HG02759 (cell line): ENCODE results near the gene GGACT.
"Not testable (repeated sequence)": the region's sequence is repeated elsewhere in the genome, so short reads cannot be mapped to it uniquely, and the experiment has no call there.

ENCODE experiments used
- ATAC-seq: cut with Tn5 transposase; IDR thresholded peaks from one replicate; pipeline ENCODE4 v1.9.1; 2021; ENCODE audit warnings: mild to moderate bottlenecking, moderate library complexity; ENCODE audit not compliant: unreplicated experiment

Gene GGACT

DNA sequence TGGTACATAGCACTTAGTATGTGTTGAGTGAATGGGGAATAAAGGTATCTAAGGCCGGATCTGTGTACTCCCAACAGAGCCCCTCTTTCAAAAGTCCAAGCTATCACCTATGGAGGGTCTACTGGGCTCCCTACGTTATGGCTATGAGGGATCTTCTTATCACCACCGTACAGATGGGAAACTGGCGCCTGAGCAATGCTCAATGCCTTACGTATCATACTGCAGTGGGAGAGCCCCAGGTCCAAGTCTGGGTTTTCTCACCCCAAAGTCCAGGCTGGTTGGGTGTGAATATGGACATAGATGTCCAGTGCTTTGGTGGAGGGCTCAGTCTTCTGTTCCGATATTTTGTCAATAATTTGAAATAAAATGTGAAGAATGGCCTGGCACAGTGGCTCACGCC is 13.1 kb upstream of the GGACT start:
- no peak for ATAC-seq

DNA sequence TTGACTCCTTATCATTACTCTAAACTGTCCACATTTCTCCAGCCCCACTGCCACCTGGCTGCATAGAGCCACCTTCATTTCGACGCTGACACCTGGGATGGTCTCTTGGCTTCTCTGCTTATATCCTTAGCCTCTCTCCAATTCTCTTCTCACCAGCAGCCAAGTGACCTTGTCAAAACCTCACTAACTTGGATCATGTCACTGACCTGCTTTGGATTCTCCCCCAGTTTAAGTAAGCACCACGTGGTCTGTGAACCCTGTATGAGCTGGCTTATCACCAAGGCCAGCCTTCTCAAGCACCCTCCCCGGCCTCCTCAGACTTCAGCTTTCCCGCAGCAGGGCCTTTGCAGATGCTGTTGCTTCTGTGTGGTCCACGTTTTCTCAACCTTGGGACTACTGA is 12.3 kb upstream of the GGACT start:
- no peak for ATAC-seq

DNA sequence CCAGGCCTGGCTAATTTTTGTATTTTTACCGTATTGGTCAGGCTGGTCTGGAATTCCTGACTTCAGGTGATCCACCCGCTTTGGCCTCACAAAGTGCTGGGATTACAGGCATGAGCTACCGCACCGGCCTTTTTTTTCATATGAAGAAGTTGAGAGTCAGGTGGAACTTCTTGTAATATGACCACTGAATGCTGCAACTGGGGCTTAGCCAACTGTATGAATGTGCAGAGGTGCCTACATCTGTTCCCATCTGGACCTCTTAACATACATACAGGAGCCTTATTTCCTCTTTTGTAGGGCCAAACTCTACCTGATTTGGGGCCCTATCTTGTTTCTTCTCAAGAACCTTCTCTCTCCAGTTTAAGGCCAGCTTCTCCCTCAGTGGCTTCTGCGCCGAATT is 11.9 kb upstream of the GGACT start:
- no peak for ATAC-seq

DNA sequence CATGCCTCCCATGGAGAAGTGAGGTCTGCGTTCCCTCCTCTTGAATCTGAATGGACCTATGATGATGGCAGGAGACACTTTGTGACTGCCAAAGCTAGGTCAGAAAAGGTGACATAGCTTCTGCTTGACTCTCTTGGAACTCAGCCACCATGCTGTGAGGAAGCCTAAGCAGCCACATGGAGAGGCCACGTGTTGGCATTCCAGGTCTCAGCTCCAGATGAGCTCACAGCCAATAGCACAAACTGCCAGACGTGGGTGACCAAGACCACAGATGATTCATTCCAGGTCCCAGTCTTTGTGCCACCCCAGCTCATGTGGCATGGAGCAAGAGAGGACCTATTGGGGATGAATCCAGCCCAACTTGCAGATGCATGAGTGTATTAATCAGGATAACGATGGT is 8.7 kb upstream of the GGACT start:
- ATAC-seq: no peak

DNA sequence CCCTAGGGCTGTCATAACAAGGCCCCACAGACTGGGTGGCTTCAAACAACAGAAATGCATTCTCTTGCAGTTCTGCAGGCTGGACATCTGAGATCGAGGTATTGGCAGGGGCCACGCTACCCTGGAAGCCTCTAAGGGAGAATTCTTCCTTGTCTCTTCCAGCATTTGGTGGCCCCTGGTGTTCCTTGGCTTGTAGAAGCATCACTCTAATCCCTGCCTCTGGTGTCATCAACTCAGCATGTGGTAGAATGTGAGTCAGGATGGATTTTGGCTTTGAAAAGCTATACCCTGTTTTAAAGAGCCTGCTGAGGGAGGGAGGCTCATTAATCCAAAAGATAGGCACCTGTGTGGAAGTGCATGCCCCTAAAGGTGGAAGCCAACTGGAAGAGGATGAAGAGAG is 7.9 kb upstream of the GGACT start:
- no peak for ATAC-seq

DNA sequence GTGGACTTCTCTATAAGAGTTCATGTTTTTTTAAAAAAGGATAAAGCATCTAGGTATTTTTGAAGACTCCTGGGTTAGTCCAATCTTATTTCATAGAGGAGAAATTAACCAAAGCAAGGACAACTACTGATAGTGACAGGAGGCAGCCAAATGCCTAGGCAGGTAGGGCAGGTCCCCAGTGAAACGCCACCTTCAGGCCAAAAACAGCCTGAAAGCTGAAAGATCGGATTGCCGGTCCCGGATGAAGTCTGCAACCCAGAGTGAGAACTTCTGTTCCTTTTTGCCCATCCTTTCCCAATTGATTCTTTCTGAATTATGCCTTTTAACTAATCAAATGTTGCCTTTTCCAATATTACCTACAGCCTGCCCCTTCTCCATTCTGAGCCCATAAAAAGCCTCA is 6.1 kb upstream of the GGACT start:
- ATAC-seq: no peak

DNA sequence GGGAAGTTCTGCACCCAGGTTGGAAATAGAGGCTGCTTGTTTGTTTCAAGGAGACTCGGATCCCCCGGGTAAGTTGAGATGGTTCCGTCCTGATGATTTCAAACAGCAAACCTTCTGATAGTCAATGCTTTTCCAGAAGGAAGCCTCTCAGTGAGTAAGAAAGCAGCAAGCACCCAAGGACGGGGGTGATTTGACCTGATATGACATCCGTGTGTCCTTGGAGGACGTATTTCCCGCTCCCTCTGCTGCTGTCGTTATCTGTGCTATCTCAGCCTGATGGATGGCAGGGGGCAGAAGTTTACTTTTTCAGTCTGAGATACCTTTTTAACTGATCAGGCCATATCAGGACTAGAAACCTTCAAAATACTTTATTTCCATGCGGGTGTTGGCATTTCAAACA is 5.7 kb upstream of the GGACT start:
- no peak for ATAC-seq

DNA sequence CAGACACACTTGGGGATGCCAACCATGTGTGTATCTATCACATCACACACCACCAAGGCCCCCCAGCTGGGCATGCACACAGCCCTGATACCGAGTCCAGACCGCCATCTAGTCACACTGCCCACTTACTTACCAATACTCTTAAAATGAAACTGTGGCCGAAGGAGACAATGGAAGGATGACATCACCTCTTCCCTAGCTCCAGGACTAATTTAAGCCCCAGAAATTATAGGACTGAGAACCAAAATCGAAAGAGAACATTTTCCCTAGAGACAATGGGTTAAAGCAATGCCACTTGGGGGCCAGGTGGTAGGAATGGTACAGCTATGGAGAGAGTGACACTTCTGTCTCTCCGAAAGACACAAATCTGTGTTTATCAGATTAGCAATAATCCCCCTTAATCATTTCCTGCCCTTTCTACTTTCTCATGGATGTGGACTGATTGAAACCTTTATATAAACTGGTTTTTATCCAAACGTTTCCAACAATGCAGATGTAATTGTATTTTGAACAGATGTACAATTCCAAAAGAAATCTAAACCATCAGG is 663 bp upstream of the GGACT start:
- ATAC-seq: no peak

DNA sequence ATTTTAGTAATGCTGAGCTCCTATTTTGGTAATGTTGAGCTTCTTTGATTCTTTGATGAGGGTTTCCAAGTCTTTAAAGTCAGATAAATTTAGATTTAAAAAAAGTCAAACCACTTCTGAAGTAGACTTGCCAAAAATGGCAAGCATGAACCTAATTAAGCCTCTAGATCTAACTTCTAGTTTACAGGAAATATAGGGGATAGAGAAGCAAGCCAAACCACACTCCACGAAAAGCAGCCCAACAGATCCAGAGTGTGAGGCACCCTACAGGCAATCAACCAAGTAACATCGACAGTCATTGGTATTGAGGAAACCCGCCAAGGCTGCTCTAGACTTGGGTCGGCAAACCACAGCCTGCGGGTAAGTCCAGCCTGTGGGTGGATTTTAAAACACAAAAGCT is 3.7 kb downstream of the GGACT start:
- ATAC-seq: no peak

DNA sequence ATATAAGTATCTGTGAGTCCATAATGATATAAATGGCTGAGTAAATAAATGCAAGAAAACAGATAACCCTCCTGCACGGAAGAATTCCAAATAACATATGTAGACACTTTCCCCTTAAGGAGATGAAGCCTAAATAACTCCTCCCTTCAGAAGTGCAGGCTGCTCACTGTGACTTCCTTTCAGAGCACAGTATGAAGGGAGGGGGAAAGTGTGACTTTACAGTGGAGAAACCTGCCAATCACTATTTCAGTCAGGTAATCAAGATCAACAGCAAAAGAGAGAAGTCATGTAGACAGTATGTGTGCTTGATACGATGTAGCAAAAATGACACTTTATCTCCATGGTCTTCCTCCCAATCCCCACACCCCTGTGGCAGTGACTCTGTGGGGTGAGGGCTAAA is 7.1 kb downstream of the GGACT start:
- ATAC-seq: no peak

DNA sequence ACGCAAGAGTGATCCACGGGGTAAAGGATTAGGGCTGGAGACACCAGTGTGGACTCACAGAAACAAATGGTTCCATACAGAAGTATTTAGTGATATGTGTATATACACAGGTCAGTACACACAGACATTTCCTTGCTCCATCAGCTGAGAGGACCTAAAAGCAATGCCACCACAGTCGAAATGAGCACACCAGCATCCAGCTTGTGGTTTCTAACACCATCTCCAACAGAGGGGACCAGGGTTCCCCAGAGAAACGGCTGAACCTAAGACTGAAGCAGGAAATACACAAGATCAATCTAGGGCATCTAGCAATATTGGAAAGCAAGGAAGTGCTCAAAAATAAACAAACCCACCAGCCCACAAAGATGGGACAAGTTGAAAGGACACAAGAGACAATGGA is 7.6 kb downstream of the GGACT start:
- no peak for ATAC-seq

DNA sequence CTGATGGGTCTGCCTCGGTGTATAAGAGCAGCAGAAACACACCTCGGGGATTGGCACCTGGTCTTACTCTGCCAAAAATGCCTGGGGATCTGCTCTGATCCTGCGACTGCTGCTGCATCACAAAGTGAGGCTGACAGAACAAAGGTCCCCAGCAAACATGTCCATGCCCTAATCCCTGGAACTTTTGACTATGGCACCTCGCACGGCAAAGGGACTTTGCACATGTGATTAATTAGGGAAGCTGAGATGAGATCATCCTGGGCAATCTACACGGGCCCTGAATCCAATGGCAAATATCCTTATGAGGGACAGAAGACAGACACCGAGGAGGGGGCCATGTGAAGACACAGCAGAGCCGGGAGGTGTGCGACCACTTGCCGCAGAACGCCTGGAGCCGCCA is 8.5 kb downstream of the GGACT start:
- no peak for ATAC-seq

DNA sequence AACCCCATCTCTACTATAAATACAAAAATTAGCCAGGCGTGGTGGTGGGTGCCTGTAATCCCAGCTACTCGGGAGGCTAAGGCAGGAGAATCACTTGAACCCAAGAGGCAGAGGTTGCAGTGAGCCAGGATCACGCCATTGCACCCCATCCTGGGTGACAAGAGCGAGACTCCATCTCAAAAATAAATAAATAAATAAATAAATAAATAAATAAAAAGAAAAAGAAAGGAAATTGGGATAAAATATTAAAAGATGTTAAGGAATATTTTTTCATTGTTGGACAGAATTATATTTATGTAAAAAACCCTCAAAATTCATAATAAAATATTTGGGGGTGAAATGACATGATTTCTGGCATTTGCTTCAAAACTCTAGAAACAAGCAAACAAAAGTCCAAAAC is 11.3 kb downstream of the GGACT start:
- not testable (repeated sequence) for ATAC-seq

DNA sequence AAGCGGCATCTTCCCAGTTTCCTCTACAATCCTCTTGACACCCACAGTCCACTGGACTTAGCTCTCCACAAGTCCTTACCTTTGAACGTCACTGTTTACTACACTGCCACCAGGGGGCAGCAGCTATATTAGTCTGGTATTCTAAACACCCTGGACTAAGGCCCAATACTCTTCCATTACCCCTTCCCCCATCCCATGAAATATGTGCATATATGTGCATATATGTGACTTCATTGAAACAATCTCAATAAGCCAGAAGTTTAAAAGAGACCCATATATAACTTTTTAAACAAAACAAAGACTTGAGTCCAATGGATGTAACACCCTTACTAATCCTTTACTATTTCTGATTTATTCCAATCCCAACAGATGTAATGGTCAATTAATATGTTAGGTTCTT is 15.5 kb downstream of the GGACT start:
- ATAC-seq: peak; percentile 98

DNA sequence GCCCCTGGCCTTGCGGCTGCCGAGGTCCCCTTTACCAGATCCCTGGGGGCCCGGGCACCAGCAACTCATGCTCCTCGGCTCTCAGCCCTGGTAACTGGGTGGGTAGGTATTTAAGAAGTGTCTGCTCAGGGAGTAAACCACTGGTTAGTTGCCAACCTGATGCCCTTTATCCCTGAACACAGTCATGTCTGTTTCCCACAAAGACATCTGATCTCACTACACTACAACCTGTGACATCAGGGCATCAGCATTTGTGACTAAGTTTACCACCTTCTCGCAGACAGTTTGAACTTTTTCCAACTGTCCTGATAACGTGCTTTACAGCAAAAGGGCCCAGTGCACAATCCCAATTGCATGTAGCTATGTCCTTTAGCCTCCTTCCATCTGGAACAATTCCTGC is 22.0 kb downstream of the GGACT start:
- no peak for ATAC-seq

DNA sequence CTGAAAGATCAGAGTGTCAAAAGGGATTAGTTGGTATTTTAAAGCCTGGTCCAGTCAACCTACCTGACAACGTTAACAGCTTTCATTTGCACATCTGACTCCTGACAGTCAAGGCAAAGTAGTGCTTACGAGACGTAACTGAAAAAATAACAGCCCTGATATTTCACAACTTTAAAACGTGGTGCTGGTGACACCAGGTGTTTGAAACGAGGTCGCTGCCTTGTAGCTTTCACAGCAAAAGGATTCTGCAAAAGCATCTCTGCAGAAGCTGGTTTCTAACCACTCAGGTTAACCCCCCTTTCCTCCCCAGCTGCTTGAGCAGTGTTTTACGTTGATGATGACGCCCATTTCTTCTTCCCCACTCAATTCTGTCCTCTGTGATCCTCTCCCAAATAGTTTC is 23.3 kb downstream of the GGACT start:
- no peak for ATAC-seq

DNA sequence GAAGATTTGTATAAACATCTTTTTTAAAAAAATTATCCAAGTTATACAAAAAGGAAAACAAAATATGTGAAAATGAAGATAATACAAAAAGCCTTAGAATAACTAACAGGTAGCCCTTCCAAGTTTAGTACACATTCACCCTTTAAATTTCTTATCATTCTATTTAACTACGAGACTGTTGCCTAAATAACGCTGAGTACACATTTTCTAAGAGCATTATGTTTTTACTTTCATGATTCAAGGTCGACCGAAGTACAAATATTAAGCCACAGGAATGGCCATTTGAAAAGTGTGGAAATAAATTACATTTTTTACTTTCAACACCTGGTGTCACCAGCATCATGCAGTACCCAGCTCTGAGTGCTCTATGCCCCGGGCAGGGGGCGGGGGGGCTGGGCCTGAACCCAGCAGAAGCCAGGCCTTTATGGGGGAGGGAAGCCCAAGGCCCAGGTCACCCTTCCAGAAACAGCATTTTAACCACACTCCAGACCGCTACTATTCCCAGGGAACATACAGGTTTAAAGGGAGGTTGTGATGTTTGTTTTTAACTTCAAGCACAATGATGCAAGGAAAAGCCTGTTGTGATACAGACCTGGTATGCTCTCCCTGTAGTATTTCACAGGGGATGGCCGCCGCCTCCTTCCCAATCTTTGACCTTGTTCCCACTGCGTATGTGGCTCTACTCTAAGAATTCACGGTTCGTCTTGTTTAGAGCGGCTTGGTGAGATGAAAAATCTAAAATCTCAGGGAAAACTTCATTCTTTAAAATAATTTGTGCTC is 24.0 kb downstream of the GGACT start:
- ATAC-seq: no peak

DNA sequence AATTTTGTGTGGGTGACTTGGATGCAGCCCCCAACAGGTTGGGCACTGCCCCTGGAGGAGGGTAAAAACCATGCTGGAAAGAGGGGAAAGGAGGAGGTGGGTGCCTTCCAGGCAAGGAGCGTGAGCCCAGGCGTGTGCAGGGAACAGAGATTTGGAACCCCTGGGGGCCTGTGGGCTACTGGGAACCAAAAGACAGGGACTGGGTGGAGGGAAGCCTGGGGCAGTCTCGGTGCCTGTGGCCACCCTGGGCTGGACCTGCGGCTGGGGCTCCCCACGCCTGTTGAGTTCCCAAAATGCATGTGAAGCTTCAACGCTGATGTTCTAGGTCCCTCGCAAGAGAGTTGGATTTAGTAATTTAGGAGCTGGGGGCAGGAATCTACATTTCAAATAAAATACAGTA is 24.8 kb downstream of the GGACT start:
- no peak for ATAC-seq

DNA sequence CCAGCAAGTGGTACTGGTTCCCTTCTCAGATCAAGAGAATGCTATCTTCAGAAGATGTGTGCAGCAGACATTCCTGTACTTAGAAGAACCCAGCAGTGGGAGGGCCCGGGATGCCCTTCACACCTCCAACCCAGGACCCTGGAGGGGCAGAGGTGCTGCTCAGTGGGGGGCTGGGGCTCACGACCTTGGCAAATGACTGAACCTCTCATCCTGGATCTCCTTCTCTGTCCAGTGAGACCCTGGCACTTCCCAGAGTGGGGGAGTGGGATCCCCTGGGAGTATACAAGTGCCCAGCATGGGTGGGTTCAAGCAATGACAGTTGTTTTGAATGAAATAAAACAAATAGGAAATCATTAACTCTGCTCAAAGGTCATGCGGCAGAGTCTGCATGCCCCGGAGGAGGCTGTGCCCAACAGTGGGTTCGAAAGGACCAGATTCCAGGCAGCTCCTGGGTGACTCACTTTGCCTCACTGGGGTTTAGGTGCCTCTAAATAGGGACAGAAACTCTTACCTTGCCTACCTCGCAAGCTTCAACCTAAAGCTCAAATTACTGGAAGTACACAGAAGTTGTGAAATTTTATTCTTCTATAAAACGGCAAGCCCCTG is 26.9 kb downstream of the GGACT start:
- no peak for ATAC-seq

DNA sequence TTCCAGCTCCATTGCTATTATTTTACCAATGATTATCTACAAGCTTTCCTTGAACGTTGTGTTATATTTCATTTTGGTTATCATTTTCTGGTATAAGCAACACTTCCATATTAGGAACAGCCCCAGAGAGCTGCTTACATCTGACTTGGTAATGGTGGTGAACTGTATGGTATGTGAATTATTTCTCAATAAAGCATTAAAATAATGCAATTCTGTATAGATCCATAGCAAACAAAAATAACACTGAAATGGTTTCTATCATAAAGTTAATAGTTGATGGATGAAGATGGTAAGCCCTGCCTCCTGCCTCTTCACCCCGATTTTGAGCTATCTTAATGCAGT is 27.5 kb downstream of the GGACT start:
- ATAC-seq: no peak

DNA sequence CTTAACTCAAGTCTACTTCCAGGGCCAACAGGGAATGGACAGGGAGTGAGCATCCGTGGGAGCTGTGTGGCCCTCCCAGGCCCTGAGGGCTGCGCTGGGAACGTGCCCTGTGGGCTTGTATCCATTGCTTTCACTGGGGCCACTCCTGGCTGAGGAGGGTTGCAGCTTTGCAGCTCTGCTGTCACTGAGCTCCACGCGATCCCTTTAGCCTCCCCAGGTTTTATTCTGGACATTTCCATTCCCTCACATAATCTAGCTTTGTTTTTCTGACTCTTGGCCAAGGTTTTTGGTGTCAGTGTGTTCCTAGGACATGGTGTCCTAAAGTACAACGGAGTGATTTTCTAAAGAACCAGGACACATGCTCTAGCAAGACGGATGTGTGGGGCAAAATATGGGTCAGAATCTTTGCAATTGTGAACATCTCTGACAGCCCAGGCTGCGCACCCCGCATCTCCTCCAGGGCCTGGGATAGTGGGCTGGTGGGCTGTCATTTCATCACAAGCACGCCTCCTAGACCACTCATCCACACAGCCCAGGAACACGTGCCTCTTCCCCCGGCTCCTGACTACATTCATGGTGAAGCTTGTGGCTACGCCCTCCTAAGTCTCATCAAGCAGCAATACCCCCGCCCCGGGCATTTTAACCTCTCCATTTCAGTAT is 28.0 kb downstream of the GGACT start:
- no peak for ATAC-seq

DNA sequence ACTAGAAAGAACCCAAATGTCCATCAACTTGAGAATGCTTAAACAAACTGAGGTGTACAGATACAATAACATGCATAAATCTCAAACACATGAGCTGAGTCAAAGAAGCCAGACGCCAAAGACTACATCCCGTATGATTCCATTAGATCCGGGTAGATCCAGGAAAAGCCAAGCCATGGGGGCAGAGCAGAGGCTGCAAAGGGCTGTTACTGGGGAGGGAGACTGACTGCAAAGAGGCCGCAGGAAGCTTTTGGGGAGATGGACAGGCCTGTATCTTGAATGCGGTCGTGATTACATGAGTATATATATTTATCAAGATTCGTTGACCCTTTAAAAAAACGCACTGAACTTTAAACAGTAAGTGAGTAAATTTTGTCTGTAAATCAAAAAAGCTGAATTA is 28.7 kb downstream of the GGACT start:
- ATAC-seq: no peak
